CD4-positive, alpha-beta T cell treated with Interleukin-1 beta for 1 hour (primary cell): ENCODE results near the gene LRTM2.
A peak's percentile ranks its signal among the peaks of the same experiment; 100 is the strongest.

Experiments used
- DNase-seq, 2 donors: peaks; one replicate each; pipeline ENCODE4 v3.0.0-alpha.2; 2020 to 2022

LRTM2 gene

DNA sequence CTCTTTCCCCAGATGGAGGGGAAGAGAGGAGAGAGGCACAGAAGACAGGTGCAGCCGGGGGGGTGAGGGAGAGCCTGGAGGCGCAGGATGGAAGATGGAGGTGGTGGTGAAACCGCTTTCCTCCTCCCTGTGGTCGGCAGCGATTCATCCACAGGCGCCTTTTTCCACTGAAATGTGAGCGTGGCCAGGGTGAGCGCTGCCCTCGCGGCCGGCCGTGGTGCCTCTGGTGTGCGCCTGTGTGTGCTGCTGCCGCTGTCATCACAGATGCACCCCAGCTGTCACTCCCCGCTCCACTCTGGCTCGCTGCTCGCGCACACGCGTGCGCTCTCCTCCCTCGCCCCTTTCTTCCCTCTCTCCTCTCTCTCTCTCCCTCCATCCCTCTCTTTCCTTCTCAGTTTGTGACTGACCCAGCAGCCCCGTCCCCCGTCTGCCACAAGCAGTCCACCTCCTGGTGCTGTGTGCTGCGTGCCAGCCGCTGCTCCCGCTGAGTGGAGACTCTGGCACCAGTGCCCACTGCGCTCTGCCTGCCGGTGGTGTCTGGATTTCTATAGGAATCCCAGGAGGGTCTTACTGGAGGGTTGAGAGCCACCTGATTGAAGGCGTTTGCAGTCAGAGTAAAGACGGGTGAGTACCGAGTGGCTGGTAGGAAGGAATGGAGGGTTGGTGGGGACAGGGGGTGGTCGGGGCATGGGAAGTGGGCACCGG lies at the start of gene LRTM2:
Gene LRTM2, plus strand, starts transcription at position 375 of the 705 bp plus-strand sequence. CDS start 7,584 bp downstream, outside the sequence.
- DNase-seq = no peak

DNA sequence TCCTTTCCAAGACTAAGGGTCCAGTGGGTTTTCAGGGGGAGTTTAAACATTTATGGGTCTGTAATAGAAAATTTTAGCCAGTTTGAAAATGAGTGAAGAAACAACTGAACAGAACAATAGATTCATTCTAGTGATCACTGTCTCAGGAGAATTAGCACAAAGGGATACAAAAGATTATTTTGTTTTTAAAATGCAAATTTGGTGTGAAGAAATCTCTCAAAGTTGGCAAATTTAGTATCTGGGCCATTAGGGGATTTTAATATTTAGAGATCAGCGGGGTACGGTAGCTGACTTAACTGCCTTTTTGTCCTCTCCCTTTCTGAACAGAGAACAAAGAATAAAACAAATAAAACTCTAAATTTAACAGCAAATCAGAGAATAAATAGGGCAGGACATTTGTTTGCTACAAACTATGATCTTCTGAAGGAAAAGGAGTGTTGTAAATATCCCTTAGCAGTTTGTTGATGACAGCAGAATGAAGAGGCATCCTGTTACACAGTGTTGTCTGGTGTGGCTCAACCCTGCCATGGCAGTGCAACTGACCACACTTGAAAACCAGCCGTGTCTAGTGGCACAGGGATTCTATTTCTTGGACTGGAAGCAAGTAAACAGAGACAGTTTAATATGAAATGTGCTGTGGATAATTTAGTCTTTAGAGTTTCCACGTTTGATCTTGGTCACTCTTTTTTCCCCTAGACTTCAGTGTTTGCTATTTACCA lies 46.3 kb upstream of the LRTM2 start:
- no peak for DNase-seq

DNA sequence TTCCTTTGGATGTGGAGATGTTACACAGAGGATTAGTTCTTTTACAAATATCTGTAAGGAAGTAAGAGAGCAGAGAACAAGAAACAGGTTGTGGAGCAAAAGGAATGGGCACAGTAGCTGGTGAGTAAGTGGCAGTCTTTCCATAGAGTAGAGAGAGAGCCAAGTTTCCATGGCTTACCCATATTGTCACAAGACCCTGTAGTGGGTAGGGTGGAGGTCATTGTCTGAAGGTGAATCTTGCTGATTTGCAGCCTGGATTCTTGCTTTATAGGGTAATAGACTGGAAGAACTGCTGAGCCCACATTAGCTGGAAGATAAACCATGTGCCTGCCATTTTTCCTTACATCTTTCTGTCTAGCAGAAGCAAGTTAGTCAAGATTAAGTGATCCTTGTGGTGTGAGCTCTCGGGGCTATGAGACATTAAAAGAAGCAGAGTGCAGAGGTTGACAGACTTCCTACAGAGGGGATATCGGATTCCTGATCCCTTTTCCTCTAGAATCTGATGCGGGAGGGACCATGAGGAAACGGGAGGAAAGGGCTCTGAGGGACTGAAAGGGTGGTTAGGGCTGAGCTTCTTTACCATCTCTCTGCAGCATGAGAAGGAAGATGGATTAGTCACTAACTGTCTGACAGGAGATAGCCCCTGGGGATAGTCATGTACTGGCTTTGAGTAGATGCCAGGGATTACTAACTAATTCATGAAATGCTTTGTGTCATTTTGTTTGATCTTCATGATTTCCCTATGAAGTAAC lies 44.0 kb upstream of the LRTM2 start:
- DNase-seq = no peak

DNA sequence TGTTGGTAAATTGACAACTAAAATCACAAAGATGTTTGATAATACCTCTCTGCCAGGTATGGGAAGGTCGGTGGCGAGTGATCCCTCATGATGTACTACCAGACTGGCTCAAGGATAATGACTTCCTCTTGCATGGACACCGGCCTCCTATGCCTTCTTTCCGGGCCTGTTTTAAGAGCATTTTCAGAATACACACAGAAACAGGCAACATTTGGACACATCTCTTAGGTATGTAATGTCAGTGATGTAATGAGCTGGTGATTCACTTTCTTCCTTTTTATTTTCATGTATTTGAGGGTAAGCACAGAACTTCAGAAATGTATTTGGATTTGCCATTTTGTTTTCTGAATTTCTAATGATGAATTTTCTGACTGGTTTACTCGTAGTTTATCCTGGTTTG lies 42.6 kb upstream of the LRTM2 start:
- DNase-seq = no peak

DNA sequence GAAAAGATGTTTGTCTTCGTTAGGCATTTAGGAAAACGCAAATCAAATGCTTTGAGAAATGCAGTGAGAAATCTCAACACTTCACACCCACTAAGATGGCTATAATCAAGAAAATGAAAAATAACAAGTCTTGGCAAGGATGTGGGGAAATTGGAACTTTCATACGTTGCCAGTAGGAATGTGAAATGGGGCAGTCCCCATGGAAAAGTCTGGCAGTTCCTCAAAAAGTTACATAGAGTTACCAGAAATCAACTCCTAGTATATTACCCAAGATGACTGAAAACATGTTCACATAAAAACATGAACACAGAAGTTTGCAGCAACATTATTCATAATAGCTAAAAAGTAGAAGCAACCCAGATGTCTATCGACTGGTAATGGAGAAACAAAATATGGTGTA lies 41.5 kb upstream of the LRTM2 start:
- DNase-seq = no peak

DNA sequence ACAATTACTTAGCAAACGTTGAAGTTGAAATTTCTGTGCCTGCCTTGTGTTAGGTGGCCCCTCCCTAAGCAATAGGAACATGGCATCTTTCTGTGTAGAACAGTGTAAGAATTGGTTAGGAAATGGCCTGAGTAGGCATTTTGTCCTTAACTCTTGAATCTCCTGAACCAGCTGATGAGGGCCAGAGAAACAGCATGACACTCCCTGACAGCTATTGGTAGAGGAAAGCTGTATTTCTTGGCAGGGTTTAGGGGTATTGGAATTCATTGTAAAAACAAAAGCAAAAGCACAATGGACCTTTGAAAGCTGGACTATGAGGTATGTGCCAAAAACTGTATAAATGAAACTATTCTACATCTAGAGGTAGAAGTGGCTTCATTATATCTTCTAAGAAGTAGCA lies 40.6 kb upstream of the LRTM2 start:
- DNase-seq = no peak

DNA sequence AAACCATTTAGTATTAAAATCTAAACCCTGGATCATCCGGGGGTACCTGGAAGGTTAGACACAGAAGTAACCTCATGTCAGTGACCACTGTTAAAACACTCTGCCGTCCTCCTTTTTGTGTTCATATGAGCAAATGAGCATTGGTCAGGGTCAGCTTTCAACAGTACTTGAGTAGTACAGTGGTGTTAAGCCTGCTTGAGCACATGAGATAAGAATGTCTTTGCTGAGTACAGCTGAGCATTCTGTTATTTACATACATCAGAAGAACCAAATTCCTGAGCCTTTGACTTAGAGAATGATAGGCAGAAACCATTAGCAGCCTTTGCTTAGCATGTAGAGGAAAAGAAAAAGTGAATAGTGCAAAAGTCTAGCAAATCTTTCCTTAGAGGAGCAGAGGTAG lies 38.6 kb upstream of the LRTM2 start:
- no peak for DNase-seq

DNA sequence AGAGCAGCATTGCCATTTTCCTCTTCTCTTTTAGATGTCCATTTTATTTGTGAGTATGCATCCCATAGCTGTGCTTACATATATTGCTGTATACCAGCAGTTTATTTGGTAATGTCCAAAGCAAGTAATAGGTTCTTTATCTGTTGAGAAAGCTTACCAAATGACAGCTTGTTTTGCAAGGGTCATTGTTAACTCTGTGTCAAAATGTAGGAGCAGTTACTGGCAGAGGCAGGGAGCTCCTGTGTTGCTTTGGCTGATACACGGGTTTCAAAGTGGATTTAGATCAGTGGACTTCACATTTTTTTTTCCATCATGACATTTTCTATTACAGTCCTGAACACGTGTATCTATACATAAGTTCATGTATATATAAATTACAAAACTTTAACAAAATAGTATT lies 38.1 kb upstream of the LRTM2 start:
- DNase-seq = no peak

DNA sequence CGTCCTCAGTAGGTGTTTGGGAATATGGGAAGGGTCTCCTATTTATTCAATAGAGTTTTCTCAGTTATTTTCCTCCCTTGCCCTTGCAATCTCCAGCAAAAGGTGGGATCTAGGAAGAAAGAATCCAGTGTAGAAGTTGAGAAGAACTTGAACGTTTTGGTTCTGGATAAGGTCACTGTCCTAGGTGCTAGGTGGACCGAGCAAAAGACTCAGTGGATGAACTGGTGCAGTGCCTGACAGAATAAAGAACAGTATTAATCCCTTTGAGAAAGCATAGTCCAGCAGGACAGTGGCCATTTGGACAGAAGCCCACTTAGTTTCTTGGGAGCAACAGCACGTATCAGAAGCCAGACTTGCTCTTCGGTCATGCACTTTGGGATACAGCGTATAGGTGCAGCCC lies 32.7 kb upstream of the LRTM2 start:
- DNase-seq = no peak

DNA sequence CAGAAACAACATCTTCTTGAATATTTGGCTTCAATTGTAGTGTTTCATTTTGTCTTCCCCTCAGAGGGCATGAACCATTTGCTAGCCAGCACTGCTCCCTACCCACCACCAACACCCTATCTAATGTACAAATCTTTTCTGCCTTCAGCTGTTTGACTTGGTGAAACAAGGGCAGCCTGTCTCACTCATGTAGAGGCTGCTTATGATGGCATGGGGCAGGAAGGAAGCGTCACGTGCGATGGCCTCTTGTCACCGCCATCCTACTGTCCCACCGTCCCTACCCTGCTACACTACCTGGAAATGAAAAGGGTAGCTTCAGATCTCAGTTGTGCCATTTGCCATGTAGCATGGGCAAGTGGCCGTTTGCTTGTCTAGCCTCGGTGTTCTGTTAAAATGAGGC lies 29.9 kb upstream of the LRTM2 start:
- no peak for DNase-seq

DNA sequence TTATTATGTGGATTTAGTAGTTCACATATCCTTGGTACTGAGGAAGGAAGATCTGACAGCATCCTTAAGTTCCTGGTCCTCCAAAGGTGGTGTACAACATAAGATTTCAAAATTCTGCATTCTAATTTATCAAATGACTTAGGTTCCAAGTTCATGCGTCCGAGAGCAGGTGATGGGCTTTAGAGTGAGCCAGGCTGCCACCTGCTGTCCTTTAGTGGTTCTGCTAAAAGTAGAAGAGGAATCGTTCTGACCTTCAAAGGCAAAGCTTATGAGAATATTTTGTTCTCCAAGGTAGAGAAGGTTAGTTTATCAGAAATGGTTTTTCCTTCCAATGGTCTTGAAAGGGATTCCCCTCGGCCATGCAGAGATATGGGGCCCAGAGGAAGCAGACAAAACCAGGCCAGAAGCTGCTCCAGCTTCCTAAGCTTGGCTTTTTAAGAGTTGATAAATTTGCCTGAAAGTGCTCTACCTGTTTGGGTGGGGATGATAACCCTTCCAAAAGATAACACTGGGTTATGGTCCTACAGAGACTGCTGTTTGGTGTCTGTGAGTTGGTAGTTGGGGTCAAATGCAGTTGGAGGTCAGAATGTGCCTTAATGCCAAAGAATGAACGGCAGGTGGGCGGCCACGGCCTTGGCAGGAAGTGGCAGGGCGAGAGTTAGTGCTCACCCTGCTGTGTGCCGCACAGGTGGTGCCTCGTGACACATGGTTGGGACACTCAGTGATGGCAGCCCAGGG lies 29.1 kb upstream of the LRTM2 start:
- peak; percentile 70 to 76 for DNase-seq

DNA sequence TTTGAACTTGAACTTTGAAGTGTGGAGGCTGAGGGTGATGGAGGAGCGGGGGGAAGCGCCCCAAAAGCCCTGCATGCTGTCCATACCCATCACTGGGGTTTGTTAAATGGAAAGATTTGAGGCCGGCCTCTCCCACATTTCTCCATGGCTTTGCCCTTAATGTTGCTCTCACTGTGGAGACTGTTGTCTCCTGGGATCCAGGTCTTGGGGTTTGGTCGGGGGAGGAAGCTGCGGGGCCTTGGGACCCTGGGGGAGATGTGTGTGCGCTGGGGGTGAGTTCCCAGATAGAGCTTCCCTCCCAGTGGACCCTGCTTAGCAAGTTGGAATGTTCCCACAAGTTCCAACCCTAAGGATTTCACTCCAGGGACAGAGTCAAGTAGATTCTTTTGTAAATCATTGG lies 28.0 kb upstream of the LRTM2 start:
- no peak for DNase-seq

DNA sequence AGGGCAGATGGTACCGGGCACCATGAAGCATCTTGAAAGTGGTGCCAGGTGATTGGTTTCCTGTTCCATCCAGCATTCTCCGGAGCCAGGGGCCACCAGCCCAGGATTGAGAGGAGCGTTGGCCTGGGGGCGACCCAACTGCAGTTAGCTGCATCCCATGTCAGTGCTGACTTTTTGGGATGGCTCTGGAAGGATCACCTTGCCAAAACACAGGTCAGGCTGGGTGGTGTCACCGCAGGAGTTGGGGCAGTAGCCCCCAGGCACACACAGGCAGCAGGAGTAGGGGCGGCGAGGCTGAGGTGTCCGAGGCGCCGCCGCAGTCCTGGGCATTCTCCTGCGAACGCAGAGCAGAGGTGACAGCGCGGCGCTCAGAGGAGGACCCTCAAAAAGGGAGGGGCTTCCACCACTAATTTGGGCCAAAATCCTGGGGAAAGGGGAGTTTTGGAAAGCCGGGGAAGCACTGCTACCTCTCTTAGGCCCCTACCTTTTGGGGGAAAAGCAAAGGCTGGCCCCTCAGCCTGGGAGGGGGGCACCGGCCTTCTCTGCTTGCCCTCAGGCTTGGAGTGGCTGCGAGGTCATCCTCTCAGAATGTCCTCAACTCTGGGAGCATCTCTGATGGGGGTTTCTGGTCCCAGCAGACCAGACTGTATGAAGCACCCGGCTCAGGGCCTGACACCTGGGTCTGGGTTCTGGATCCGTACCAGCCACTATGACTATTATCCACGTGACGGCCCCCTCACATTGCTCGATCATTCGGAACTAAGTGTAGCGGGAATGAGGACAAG lies 26.7 kb upstream of the LRTM2 start:
- DNase-seq = no peak

DNA sequence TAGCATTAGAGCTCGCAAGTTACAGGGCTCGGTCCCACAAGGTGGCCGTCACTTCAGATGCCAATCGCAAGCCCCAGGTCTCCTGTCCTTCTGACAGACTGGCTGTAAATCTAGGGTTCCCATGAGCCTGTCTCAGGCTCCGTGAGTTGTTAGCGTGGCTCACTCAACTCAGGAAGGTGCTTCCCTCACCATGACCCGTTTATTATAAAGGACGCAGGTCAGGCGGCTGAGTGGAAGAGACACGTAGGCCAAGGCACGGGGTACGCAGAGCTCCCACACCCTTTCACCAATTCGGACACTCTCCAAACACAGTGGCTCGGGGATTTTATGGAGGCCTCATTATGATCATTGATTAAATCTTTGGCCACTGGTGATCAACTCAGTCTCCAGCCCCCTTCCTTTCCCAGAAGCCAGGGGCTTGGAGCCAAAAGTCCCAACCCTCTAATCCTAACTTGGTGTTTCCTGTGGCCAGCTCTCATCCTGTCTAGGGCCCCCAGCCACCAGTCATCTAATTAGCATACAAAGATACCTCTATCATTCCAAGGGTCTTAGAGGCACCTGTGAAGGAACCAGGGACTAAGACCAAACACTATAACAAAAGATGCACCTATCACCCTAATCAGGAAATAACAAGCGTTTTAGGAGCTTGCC lies 25.8 kb upstream of the LRTM2 start:
- DNase-seq = no peak

DNA sequence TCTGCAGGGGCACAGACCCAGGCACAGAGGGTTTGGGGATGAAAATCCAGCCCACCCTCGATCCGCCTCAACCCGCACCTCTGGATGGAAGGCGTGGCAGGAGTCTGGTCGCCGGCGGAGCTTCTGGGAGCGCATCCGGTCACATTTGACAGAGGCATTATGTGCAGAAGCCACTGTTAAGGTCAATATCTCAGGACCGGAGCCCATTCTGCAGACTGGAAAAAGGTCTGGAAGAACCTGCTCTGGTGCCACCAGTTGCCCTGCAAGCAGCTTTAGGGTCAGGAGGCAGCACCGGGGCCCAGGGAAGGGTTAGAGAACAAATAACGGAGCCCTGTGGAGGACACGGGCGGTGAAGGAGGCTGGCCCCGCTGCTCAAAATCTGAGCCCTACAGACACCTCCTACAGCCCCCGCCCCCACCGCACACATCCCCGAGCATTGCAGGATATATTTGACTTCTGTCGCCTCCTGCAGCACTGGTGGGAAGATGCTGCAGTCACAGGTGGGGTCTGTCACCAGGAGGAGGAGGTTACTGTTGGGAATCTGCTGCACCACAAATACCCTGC lies 25.1 kb upstream of the LRTM2 start:
- no peak for DNase-seq

DNA sequence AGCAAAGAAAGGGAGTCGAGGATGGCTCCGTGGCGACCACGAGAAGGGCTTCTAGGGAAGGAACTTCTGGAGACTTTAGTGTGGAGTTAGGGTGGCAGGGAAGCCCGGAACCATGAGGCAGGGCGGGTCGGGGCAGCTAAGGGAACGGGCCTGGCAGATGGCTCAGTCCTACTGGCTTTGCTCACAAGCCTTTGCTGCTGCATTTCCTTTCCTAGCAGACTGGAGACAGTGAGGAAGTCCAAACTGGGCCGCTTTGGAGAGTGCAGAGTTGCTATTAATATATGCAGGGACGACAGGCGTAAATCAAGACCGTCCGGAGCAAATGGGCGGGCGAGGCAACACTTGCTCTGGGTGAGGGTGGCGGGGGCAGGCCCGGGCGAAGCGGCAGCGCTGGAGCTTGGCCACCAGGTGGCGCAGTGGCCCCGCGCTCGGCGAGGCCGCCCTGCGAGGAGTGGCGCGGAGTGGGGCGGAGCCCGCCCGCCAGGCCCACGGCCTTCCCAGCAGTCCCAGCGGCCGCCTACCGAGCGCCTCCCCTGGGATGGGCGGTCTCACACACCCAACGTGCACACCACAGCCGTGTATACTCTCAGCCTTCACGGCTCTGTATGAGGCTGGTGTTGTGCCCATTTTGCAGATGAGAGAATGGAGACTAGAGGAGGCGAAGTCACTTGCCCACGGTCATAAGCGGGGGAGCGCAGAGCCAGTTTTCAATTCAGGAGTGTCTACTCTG lies 24.4 kb upstream of the LRTM2 start:
- peak; percentile 94 to 95 for DNase-seq

DNA sequence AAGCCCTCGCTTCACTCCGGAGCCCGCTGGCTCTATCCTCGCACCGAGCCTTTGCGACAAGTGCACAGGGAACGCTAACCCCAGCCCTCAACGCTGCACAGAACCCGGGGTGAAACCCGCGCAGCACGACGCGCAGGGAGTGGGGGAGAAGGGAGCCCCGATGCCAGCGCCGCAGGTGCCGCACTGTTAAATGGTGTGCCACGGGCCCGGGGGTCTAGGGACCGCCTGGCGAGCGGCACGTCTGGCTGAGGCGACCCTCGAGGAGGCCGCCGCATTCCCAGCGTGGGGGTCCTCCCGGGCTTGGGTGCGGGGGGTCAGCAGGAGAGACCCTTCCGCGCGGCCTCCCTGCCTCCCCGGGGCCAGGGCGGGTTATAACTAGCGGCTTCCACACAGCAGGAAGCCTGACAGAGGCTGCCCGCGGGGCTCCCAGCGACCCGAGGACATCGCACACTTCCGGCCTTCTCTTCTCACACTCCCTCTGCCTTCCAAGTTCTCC lies 23.8 kb upstream of the LRTM2 start:
- DNase-seq = peak; percentile 27 to 42

DNA sequence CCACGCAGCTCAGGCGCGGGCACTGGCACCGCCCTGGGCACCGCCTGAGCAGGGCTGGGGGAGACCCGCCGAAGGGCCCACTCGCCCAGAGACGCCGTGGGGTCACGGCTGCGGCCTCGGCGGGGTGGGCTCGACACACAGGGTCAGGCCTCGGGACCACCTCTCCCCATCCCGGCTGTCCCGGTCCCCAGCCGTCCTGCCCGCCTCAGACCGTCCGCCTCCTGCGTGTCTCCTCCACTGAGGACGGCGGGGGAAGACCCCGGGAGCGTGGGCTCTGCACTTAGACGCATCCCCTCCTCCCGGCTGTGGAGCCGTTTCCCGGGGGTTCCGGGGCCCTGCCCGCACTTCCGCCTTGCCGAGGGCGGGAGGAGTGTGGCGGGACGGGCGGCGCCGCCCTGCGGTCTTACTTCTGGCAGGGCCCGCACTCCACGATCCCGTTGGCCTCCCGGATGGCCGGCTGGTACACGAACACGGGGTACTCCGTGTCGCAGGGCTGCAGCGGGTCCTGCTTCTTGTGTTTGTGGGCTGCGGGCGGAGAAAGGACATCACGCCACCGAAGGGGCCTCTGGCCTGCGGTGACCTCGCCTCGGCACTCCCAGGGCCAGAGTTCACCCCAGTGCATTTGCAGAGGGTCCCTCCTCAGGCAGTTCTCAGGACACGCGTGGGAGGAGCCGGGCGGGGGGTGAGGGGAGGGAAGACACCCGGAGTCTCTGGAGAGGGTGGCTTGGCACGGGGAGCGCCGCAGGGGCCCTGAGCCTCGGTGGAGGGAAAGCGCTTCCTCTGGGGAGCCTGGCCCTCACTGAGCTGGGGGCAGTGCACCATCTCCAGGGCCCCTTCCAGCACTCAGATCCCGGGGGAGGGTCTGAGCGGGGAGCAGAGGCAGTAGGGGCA lies 23.1 kb upstream of the LRTM2 start:
- DNase-seq = peak; percentile 53 to 56

DNA sequence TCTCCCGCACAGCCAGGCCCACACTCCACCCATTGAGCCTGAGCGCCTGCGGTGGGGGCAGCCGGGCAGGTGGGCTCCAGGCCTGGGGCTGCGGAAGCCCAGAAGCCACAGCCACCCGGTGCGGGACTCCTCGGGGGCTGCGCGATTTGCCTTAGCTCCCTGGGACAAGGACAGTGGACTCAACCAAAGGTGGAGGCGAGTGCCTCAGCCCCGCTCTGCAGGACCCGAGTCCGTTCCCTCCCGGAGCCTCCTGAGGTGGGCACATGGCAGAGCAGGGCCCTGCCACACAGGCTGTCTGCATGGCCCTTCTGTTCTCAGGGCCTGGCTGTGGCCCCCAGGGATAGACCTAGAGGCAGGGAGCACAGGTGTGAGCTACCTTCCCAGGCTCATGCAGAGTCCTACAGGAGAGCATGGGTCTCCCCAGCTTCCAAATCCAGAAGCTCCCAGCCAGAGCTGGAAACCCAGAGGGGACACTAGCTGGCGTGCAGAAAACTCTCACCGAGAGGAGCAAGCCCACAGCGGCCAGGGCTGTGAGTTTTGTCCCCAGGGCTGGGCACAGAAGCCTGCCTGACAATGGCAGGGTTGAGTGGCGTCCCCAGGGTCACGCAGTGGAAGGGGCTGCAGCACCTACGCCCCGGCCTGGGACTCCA lies 22.2 kb upstream of the LRTM2 start:
- no peak for DNase-seq
